NT2/D1 (cell line): ENCODE measurements around the gene MAJIN.

Experiments used
- DNase-seq: peaks from one replicate; pipeline ENCODE4 v3.0.0-alpha.2; 2011; ENCODE audit warnings: low read depth, low spot score
- H3K27me3 ChIP-seq: 2 replicates; pipeline ENCODE4 v1.6.0; 2011; ENCODE audit warnings: mild to moderate bottlenecking; ENCODE audit not compliant: insufficient read length, insufficient read depth
- H3K36me3 ChIP-seq: 2 replicates; pipeline ENCODE4 v1.6.1; 2011; ENCODE audit warnings: mild to moderate bottlenecking, low read length, mixed read lengths; ENCODE audit not compliant: insufficient read depth, insufficient read length
- H3K4me1 ChIP-seq: 2 replicates; pipeline ENCODE4 v1.5.1; 2011; ENCODE audit not compliant: insufficient read depth, insufficient read length
- H3K4me3 ChIP-seq: 2 replicates; pipeline ENCODE4 v1.5.1; 2011; ENCODE audit warnings: low read depth; ENCODE audit not compliant: insufficient read length
- H3K9ac ChIP-seq: 2 replicates; pipeline ENCODE4 v1.6.0; 2011; ENCODE audit warnings: low read depth; ENCODE audit not compliant: insufficient read length
- H3K9me3 ChIP-seq: 2 replicates; pipeline ENCODE4 v1.5.1; 2011; ENCODE audit warnings: mild to moderate bottlenecking, low read length; ENCODE audit not compliant: insufficient read depth
- SUZ12 ChIP-seq: IDR thresholded peaks from 2 replicates; pipeline ENCODE4 v1.6.1; 2011; ENCODE audit not compliant: insufficient read length, insufficient read depth; ENCODE audit errors: extremely low read depth
- YY1 ChIP-seq: IDR thresholded peaks from 2 replicates; pipeline ENCODE4 v1.6.1; 2011; ENCODE audit not compliant: insufficient read length, insufficient read depth
- ZNF274 ChIP-seq: IDR thresholded peaks from 2 replicates; pipeline ENCODE4 v1.6.1; 2011; ENCODE audit warnings: mild to moderate bottlenecking, low read depth, low read length

Gene MAJIN

DNA sequence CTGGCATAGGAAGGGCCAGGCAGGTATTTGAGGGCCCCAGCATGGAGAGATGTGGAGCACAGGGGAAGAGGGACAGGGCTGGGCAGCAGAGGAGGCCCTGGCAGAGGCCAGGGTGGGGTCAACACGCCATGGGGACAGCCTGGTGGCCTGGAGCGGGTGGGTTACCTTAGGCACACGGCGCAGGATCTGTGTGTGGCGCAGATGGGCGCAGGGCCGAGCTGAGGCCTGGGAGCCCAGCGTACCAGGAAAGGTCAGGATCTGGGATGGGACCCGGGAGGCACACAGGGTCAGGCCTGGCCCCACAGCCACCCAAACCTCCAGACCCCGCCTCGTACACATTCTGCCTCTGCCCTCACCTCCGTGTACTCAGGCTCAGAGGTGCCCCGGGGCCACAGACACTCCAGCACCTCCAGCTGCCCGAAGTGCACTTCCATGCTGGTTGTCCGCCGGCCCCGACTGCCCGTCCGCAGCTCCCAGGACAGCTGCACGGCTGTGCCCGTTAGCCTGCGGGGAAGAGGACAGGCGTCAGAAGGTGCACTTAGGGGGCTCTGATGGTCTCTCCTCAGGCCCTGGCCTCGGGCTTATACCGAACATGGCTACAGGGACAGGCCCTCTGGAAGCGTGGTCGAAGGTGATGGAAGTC is 61.3 kb downstream of the MAJIN start:
- no peak for TF ChIP-seq ZNF274
- no peak for TF ChIP-seq YY1
- no peak for TF ChIP-seq SUZ12
- Histone ChIP-seq H3K9ac (no peak overlapping the region), H3K9me3 (no peaks in the 10 kb centered on the region), H3K4me1 (no peaks in the 10 kb centered on the region), H3K36me3 (peaks cover 83% of the 10 kb centered on the region), H3K27me3 (no peaks in the 10 kb centered on the region), H3K4me3 (no peak overlapping the region)
- no peak for DNase-seq

DNA sequence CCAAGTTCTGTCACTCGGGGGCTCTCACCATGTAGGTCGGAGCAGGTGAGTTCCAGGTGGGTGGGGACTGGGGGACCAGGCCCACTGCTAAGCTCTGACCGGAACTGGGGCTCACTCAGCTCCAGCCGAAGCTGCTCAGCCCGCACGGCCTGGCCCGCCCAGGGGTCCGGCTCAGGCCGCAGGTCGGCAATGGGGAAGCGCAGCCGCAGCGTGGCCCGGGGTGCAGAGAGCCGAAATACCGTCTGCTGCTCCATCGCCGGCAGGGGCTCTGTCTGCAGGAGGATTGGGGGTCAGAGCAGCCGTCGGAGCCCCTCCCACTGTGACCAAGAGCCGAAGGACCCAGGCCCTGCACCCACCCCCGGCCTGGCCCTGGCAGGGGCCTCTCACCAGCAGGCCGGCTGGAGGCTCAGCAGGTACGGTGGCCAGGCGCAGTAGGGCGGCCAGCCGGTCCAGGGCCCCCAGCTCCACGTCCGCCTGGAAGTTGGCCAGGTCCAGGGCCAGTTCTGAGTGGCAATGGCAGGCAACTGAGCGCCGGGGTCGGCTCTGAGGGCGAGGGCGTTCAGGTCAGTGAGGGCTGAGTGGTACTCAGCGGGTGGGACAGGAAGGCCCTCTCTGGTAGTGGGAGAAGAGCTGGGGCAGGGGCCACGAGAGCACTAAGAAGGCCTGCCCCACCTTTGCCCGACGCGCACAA is 62.1 kb downstream of the MAJIN start:
- Histone ChIP-seq H3K27me3 (no peaks in the 10 kb centered on the region), H3K9me3 (no peaks in the 10 kb centered on the region), H3K4me3 (no peak overlapping the region), H3K4me1 (no peaks in the 10 kb centered on the region), H3K9ac (no peak overlapping the region), H3K36me3 (peaks cover 89% of the 10 kb centered on the region)
- DNase-seq: no peak
- TF ChIP-seq SUZ12 (no peak), YY1 (no peak), ZNF274 (no peak)

DNA sequence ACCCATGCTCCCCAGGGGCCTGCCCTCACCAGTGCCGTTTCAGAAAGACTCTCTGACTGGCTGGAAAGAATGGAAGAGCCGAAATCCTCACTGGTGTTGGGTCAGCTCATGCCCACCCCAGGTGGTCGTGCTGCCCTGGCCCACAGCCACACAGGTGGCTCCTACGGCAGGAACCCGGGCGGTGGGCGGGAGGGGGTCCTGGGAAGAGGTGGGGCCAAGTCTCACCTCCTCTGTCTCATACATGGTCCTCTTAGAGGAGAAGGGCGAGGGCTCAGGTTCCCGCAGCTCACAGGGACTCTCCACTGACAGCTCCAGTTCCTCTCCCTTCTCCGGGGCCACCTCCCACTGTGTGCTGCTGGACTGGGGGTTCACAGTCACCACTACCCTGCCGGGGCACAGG is 63.1 kb downstream of the MAJIN start:
- Histone ChIP-seq H3K9me3 (no peaks in the 10 kb centered on the region), H3K9ac (no peak overlapping the region), H3K36me3 (peaks cover 82% of the 10 kb centered on the region), H3K4me3 (no peak overlapping the region), H3K4me1 (no peaks in the 10 kb centered on the region), H3K27me3 (no peaks in the 10 kb centered on the region)
- DNase-seq: no peak
- TF ChIP-seq ZNF274: no peak

GRCh38 chr11:64906314-64906635 is 65.6 kb downstream of the MAJIN start:
- H3K27me3 ChIP-seq: no peaks in the 10 kb centered on the region
- H3K4me3 ChIP-seq: no peak overlapping the region
- H3K36me3 ChIP-seq: peaks cover 79% of the 10 kb centered on the region
- H3K4me1 ChIP-seq: no peaks in the 10 kb centered on the region
- H3K9me3 ChIP-seq: no peaks in the 10 kb centered on the region
- no peak for DNase-seq
- no peak overlapping the region for H3K9ac ChIP-seq
- no peak for TF ChIP-seq YY1
- TF ChIP-seq ZNF274: no peak
- TF ChIP-seq SUZ12: no peak

DNA sequence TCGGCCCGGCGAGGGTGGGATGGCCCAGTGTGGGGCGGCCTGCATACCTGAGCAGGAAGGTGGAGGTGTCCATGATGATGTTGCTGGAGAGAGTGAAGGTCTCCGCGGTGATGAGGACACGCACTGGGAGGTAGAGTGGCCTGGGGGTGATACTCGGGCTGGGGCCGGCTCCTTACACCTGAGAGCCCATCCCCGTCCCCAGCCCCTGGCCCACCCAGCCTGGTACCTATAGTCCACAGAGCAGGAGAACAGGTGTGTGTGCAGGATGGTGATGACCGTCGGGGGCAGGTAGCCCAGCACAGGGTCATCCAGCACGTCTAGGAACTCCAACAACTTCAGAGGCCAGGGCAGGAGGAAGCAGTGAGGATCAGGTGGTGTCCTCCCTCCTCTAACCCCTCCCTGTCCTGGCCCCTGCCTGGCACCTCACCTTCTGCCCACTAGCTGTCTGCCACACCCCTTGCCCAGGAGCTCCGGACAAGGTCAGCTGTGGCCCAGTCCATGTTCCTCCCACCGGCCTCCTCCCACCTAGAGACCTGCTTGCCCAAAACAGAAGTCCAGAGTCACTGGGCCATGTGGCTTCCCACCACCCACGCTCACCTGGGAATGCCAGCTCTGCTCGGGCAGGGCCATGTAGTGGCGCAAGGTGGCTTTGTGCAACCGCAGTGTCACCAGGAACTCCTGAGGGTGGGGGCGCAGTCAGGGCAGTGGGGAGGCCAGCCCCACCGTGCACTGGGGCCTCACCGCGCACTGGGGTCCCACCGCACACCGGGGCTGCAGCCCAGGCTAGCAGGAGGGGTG is 66.2 kb downstream of the MAJIN start:
- Histone ChIP-seq H3K36me3 (peaks cover 79% of the 10 kb centered on the region), H3K4me1 (no peaks in the 10 kb centered on the region), H3K4me3 (no peak overlapping the region), H3K9ac (no peak overlapping the region), H3K27me3 (no peaks in the 10 kb centered on the region), H3K9me3 (no peaks in the 10 kb centered on the region)
- TF ChIP-seq YY1 (no peak), ZNF274 (no peak), SUZ12 (no peak)
- DNase-seq: no peak

- DNase-seq: no peak
- H3K4me1 ChIP-seq: peaks cover 3% of the 10 kb centered on the region
- H3K9me3 ChIP-seq: no peaks in the 10 kb centered on the region
- H3K9ac ChIP-seq: no peak overlapping the region
- H3K36me3 ChIP-seq: peaks cover 74% of the 10 kb centered on the region
- no peak for TF ChIP-seq YY1
- H3K4me3 ChIP-seq: no peak overlapping the region
- H3K27me3 ChIP-seq: no peaks in the 10 kb centered on the region
These were observed 68.5 kb downstream of the MAJIN start for GRCh38 chr11:64903291-64903833.
